ENCODE measurements around the gene EXPH5. TPM values are rescaled to one million over a fixed set of nuclear protein-coding genes. Genes with fewer than 3 reads are reported as not detected.

Gene EXPH5
- total and polyA plus RNA-seq, 2 of the 8 experiments (the other 6 are each of a cell fraction or from before 2014, with no cell fraction given) = 1.1 to 11.5 TPM

GRCh38 chr11:108565653-108566052, 27.9 kb downstream of the EXPH5 start:
- Histone ChIP-seq H2BK15ac (ENCODE audit: low read length) (no peak overlapping the region), H3K23me2 (ENCODE audit: low read depth, low read length) (no peaks in the 10 kb centered on the region), H3K56ac (replicated peaks; ENCODE audit: insufficient read length, low read depth, low read length) (no peak overlapping the region), H3K4me3 (ENCODE audit: extremely low read depth in 1 of 4, insufficient read depth in 2 of 4, low read depth in 3 of 4, low read length in 4 of 4) (no peak overlapping the region), H3K14ac (ENCODE audit: insufficient read length) (no peak overlapping the region), H4K8ac (ENCODE audit: extremely low read depth, insufficient read depth, low read length) (no peak overlapping the region), H3K36me3 (ENCODE audit: control insufficient read depth in 2 of 4, insufficient read depth in 4 of 4, low read length in 3 of 4) (no peaks in the 10 kb centered on the region), H4K91ac (replicated peaks; ENCODE audit: insufficient read length, low read length) (no peak overlapping the region), H3K23ac (ENCODE audit: insufficient read length) (no peak overlapping the region), H3K9me3 (ENCODE audit: insufficient read depth in 2 of 2, low read depth in 1 of 2, low read length in 1 of 2) (no peaks in the 10 kb centered on the region), H3K27me3 (replicated peaks in 1 of 4; ENCODE audit: control insufficient read depth in 3 of 4, extremely low read depth in 1 of 4, insufficient read depth in 3 of 4, low read length in 3 of 4) (no peaks in the 10 kb centered on the region), H2AK5ac (ENCODE audit: low read depth, low read length) (no peak overlapping the region), H4K5ac (ENCODE audit: insufficient read length, low read depth, low read length) (no peak overlapping the region), H4K20me1 (replicated peaks in 1 of 2; ENCODE audit: control insufficient read depth in 1 of 2, insufficient read depth in 2 of 2, low read length in 2 of 2) (no peaks in the 10 kb centered on the region), H2AFZ (ENCODE audit: low read length) (no peak overlapping the region), H3K4ac (replicated peaks; ENCODE audit: insufficient read length, low read depth, low read length) (no peak overlapping the region), H2BK120ac (replicated peaks; ENCODE audit: low read depth, low read length) (no peak overlapping the region), H2BK12ac (ENCODE audit: low read depth, low read length) (no peak overlapping the region), H3K79me2 (ENCODE audit: control insufficient read depth in 1 of 2, insufficient read depth in 2 of 2, low read length in 2 of 2) (no peaks in the 10 kb centered on the region), H3K18ac (ENCODE audit: extremely low read depth, low read length) (no peak overlapping the region), H2BK5ac (ENCODE audit: low read depth, low read length) (no peak overlapping the region), H3K27ac (ENCODE audit: low read depth, low read length) (no peak overlapping the region), H3K79me1 (ENCODE audit: low read depth, low read length) (0 out of 2 replicates have a peak, but pooled peaks cover 2% of the 10 kb centered on the region), H2BK20ac (ENCODE audit: low read length) (no peak overlapping the region), H3K4me1 (replicated peaks in 1 of 4; ENCODE audit: control insufficient read depth in 3 of 4, insufficient read depth in 4 of 4, low read length in 3 of 4) (no peaks in the 10 kb centered on the region), H3K4me2 (ENCODE audit: insufficient read depth in 1 of 2, low read depth in 2 of 2, low read length in 2 of 2) (no peak overlapping the region), H3K9ac (replicated peaks in 1 of 4; ENCODE audit: extremely low read depth in 1 of 4, low read depth in 3 of 4, low read length in 3 of 4) (no peak overlapping the region)
- DNase-seq (ENCODE audit: low read depth in 1 of 2, low spot score in 2 of 2) (no peak), FAIRE-seq (no peak)
- ChIA-PET CTCF (ENCODE audit: partially characterized antibody) (interaction anchor here (0.8 to 1.3 kb wide), 2 partner anchors 11 kb away, joined by 3 read pairs; no protein-coding TSS in a partner anchor), POLR2A (ENCODE audit: partially characterized antibody) (interaction anchor here (1.0 to 1.1 kb wide), 2 partner anchors 9 to 25 kb away, joined by 3 read pairs; no protein-coding TSS in a partner anchor)
- 86% methylated on average over 3 of the region's 3 CpGs; no CpG with 5 or more reads in 1 of the 2 experiments for WGBS, 2 experiments (ENCODE audit: extremely low coverage in 1 of 2, insufficient coverage in 1 of 2, insufficient read length in 1 of 2, insufficient replicate concordance in 2 of 2, low coverage in 1 of 2, low lambda C conversion rate in 2 of 2, missing lambda C conversion rate in 1 of 2)
- no peak for TF ChIP-seq USF2 (IDR thresholded peaks at IDR 0.05; ENCODE audit: low read length)
- no peak for TF ChIP-seq PHF8 (conservative IDR thresholded peaks at IDR 0.05; ENCODE audit: low read depth, low read length)
